IgD-negative memory B cell (primary cell): ENCODE data around the gene UBL4A. TPM values are rescaled to one million over a fixed set of nuclear protein-coding genes. Genes with fewer than 3 reads are reported as not detected.

Experiments
- H3K27ac Mint-ChIP-seq, 3 donors: one replicate each; pipeline ENCODE4 v1.8.0; 2020 to 2022; ENCODE audit warnings: mild to moderate bottlenecking in 3 of 3, mixed read lengths in 3 of 3, moderate library complexity in 1 of 3
- H3K27me3 Mint-ChIP-seq: one replicate; pipeline ENCODE4 v1.8.0; 2021; ENCODE audit warnings: mixed read lengths
- H3K36me3 Mint-ChIP-seq: one replicate; pipeline ENCODE4 v1.8.0; 2020; ENCODE audit warnings: mild to moderate bottlenecking, mixed read lengths
- H3K4me1 Mint-ChIP-seq, 3 donors: one replicate each; pipeline ENCODE4 v1.8.0; 2020 to 2022; ENCODE audit warnings: mixed read lengths in 3 of 3, mild to moderate bottlenecking in 1 of 3
- H3K4me3 Mint-ChIP-seq, 4 donors: one replicate each; pipeline ENCODE4 v1.8.0; 2020 to 2022; ENCODE audit warnings: mild to moderate bottlenecking in 4 of 4, mixed read lengths in 4 of 4, moderate library complexity in 3 of 4
- H3K9me3 Mint-ChIP-seq, 3 donors: one replicate each; pipeline ENCODE4 v1.8.0; 2020 to 2021; ENCODE audit warnings: mixed read lengths in 3 of 3, mild to moderate bottlenecking in 1 of 3
- polyA plus RNA-seq: library from polyadenylated mRNA; unstranded; fragments of 300-500 nt; fragmentation: Illumina TruSeq; gene quantifications from one replicate; pipeline ENCODE4 v1.2.3, GENCODE V29; 2021

Gene UBL4A
- polyA plus RNA-seq, 1 donor from 2014 or later, result 41.4 TPM

GRCh38 chrX:154494715-154495114, 8.3 kb upstream of the UBL4A start:
- peaks cover 4 to 10% (median 5%) of the 10 kb centered on the region in 3 donors for H3K4me1 Mint-ChIP-seq
- no peaks in the 10 kb centered on the region for H3K9me3 Mint-ChIP-seq
- no peak overlapping the region for H3K27ac Mint-ChIP-seq
- H3K27me3 Mint-ChIP-seq, result peaks cover 2% of the 10 kb centered on the region
- peaks cover 3% of the 10 kb centered on the region for H3K36me3 Mint-ChIP-seq
- no peak overlapping the region for H3K4me3 Mint-ChIP-seq

GRCh38 chrX:154490414-154491083, 4.1 kb upstream of the UBL4A start, which contains the start of gene SLC10A3:
SLC10A3 (minus strand) TSS chrX:154490629; CDS start chrX:154488940, 1,689 bp downstream.
- H3K36me3 Mint-ChIP-seq, result no peaks in the 10 kb centered on the region

GRCh38 chrX:154490021-154490413, 3.6 kb upstream of the UBL4A start:
- H3K27ac Mint-ChIP-seq, result peak overlapping the region; percentile 58 to 91 (median 87)
- H3K4me1 Mint-ChIP-seq, result peaks cover 5 to 12% (median 9%) of the 10 kb centered on the region in 3 donors
- H3K27me3 Mint-ChIP-seq, result peaks cover 1% of the 10 kb centered on the region
- H3K36me3 Mint-ChIP-seq, result no peaks in the 10 kb centered on the region
- peak overlapping the region; percentile 87 to 96 (median 94) for H3K4me3 Mint-ChIP-seq
- no peaks in the 10 kb centered on the region for H3K9me3 Mint-ChIP-seq

More at GRCh38 chrX:154490414-154491083, 4.1 kb upstream of the UBL4A start, which contains the start of gene SLC10A3:
- Mint-ChIP-seq H3K4me1 (peaks cover 5 to 12% (median 9%) of the 10 kb centered on the region in 3 donors), H3K9me3 (no peaks in the 10 kb centered on the region), H3K27ac (peak within 1 kb of the TSS; percentile 96 to 97 (median 96)), H3K4me3 (peak within 1 kb of the TSS; percentile 88 to 97 (median 96)), H3K27me3 (peaks cover 1% of the 10 kb centered on the region)

GRCh38 chrX:154489182-154489581, 2.8 kb upstream of the UBL4A start:
- H3K27ac Mint-ChIP-seq, result peak overlapping the region in 2 of 3 donors; percentile 58 to 87
- peaks cover 1% of the 10 kb centered on the region for H3K27me3 Mint-ChIP-seq
- H3K4me1 Mint-ChIP-seq, result peaks cover 5 to 12% (median 9%) of the 10 kb centered on the region in 3 donors
- H3K36me3 Mint-ChIP-seq, result no peaks in the 10 kb centered on the region
- peak overlapping the region; percentile 87 to 96 (median 94) for H3K4me3 Mint-ChIP-seq
- H3K9me3 Mint-ChIP-seq, result no peaks in the 10 kb centered on the region

- no peaks in the 10 kb centered on the region for H3K9me3 Mint-ChIP-seq
- H3K27ac Mint-ChIP-seq, result peak overlapping the region in 1 of 3 donors; percentile 87
- peaks cover 1% of the 10 kb centered on the region for H3K27me3 Mint-ChIP-seq
- H3K4me3 Mint-ChIP-seq, result peak overlapping the region in 2 of 4 donors; percentile 43 to 96
- H3K36me3 Mint-ChIP-seq, result no peaks in the 10 kb centered on the region
- H3K4me1 Mint-ChIP-seq, result peaks cover 5 to 12% (median 9%) of the 10 kb centered on the region in 3 donors
These were observed 2.1 kb upstream of the UBL4A start for GRCh38 chrX:154488336-154489075.

GRCh38 chrX:154487518-154488290, 1.3 kb upstream of the UBL4A start:
- Mint-ChIP-seq H3K4me3 (peak overlapping the region; percentile 8 to 91 (median 78)), H3K9me3 (no peaks in the 10 kb centered on the region), H3K36me3 (no peaks in the 10 kb centered on the region), H3K4me1 (peaks cover 5 to 12% (median 9%) of the 10 kb centered on the region in 3 donors), H3K27ac (peak overlapping the region in 2 of 3 donors; percentile 32 to 91), H3K27me3 (peaks cover 1% of the 10 kb centered on the region)

GRCh38 chrX:154486052-154486395, 391 bp downstream of the UBL4A start:
- no peaks in the 10 kb centered on the region for H3K36me3 Mint-ChIP-seq
- no peak overlapping the region for H3K27ac Mint-ChIP-seq
- H3K4me3 Mint-ChIP-seq, result peak overlapping the region in 2 of 4 donors; percentile 17 to 68
- peaks cover 4 to 20% (median 14%) of the 10 kb centered on the region in 3 donors for H3K4me1 Mint-ChIP-seq
- H3K27me3 Mint-ChIP-seq, result peaks cover 1% of the 10 kb centered on the region
- H3K9me3 Mint-ChIP-seq, result no peaks in the 10 kb centered on the region

GRCh38 chrX:154485150-154486051, 1.0 kb downstream of the UBL4A start:
- Mint-ChIP-seq H3K4me3 (peak overlapping the region; percentile 54 to 77 (median 72)), H3K4me1 (peaks cover 0 to 20% (median 14%) of the 10 kb centered on the region in 3 donors), H3K27ac (peak overlapping the region in 1 of 3 donors; percentile 18), H3K36me3 (no peaks in the 10 kb centered on the region), H3K9me3 (no peaks in the 10 kb centered on the region), H3K27me3 (peaks cover 1% of the 10 kb centered on the region)

GRCh38 chrX:154484255-154485149, 1.9 kb downstream of the UBL4A start:
- Mint-ChIP-seq H3K4me3 (peak overlapping the region in 3 of 4 donors; percentile 9 to 68 (median 39)), H3K4me1 (peaks cover 0 to 19% (median 12%) of the 10 kb centered on the region in 3 donors)

GRCh38 chrX:154483325-154483724, 3.1 kb downstream of the UBL4A start:
- H3K4me3 Mint-ChIP-seq, result peak overlapping the region in 1 of 4 donors; percentile 30
- H3K27me3 Mint-ChIP-seq, result no peaks in the 10 kb centered on the region
- no peaks in the 10 kb centered on the region for H3K36me3 Mint-ChIP-seq
- H3K27ac Mint-ChIP-seq, result peak overlapping the region in 2 of 3 donors; percentile 28 to 59
- H3K4me1 Mint-ChIP-seq, result peaks cover 7 to 18% (median 10%) of the 10 kb centered on the region in 3 donors
- H3K9me3 Mint-ChIP-seq, result no peaks in the 10 kb centered on the region

More at GRCh38 chrX:154484255-154485149, 1.9 kb downstream of the UBL4A start:
- no peaks in the 10 kb centered on the region for H3K36me3 Mint-ChIP-seq
- H3K9me3 Mint-ChIP-seq, result no peaks in the 10 kb centered on the region
- no peaks in the 10 kb centered on the region for H3K27me3 Mint-ChIP-seq
- H3K27ac Mint-ChIP-seq, result peak overlapping the region in 1 of 3 donors; percentile 16

GRCh38 chrX:154482786-154483185, 3.6 kb downstream of the UBL4A start:
- H3K9me3 Mint-ChIP-seq, result no peaks in the 10 kb centered on the region
- H3K27ac Mint-ChIP-seq, result peak overlapping the region in 2 of 3 donors; percentile 56 to 81
- H3K4me3 Mint-ChIP-seq, result no peak overlapping the region
- H3K4me1 Mint-ChIP-seq, result peaks cover 7 to 16% (median 9%) of the 10 kb centered on the region in 3 donors
- no peaks in the 10 kb centered on the region for H3K36me3 Mint-ChIP-seq
- H3K27me3 Mint-ChIP-seq, result no peaks in the 10 kb centered on the region

GRCh38 chrX:154481911-154482601, 4.4 kb downstream of the UBL4A start:
- Mint-ChIP-seq H3K27me3 (no peaks in the 10 kb centered on the region), H3K9me3 (no peaks in the 10 kb centered on the region), H3K27ac (peak overlapping the region; percentile 56 to 93 (median 81)), H3K4me1 (peaks cover 7 to 15% (median 9%) of the 10 kb centered on the region in 3 donors), H3K4me3 (peak overlapping the region in 2 of 4 donors; percentile 34 to 36), H3K36me3 (no peaks in the 10 kb centered on the region)
